GM23248 (cell line): Measurements from ENCODE around the gene GOLIM4. TPM values are rescaled to one million over a fixed set of nuclear protein-coding genes. Genes with fewer than 3 reads are reported as not detected.

Experiments used
- DNase-seq: peaks from one replicate; pipeline ENCODE4 v3.0.0-alpha.2; 2015
- H2AFZ ChIP-seq: fragments of 200-600 bp; sonication (generic); 2 replicates; pipeline ENCODE4 v1.6.1; 2016; ENCODE audit warnings: antibody characterized with exemption
- H3F3A ChIP-seq: fragments of 200-600 bp; sonication (generic); 2 replicates; pipeline ENCODE4 v1.6.1; 2016; ENCODE audit warnings: mild to moderate bottlenecking, antibody characterized with exemption, mixed run types; ENCODE audit not compliant: insufficient read depth
- H3K27ac ChIP-seq: fragments of 200-600 bp; sonication (generic); 2 replicates; pipeline ENCODE4 v1.5.1; 2016; ENCODE audit warnings: mild to moderate bottlenecking
- H3K27me3 ChIP-seq: fragments of 200-600 bp; sonication (generic); replicated peaks from 2 replicates; pipeline ENCODE4 v1.6.1; 2016; ENCODE audit warnings: mild to moderate bottlenecking; ENCODE audit not compliant: insufficient read depth
- H3K36me3 ChIP-seq: fragments of 200-600 bp; sonication (generic); 2 replicates; pipeline ENCODE4 v1.6.1; 2016; ENCODE audit warnings: low read depth, mild to moderate bottlenecking
- H3K4me1 ChIP-seq: fragments of 200-600 bp; sonication (generic); 2 replicates; pipeline ENCODE4 v1.6.1; 2016; ENCODE audit warnings: mild to moderate bottlenecking; ENCODE audit not compliant: insufficient read depth
- H3K4me2 ChIP-seq: fragments of 200-600 bp; sonication (generic); one replicate; pipeline ENCODE4 v1.6.1; 2016; ENCODE audit warnings: mild to moderate bottlenecking; ENCODE audit not compliant: unreplicated experiment
- H3K4me3 ChIP-seq: fragments of 200-600 bp; sonication (generic); 2 replicates; pipeline ENCODE4 v1.5.1; 2016; ENCODE audit warnings: mild to moderate bottlenecking
- H3K79me2 ChIP-seq: fragments of 200-600 bp; sonication (generic); 2 replicates; pipeline ENCODE4 v1.6.1; 2016; ENCODE audit warnings: mild to moderate bottlenecking; ENCODE audit not compliant: insufficient read depth
- H3K9ac ChIP-seq: fragments of 200-600 bp; sonication (generic); 2 replicates; pipeline ENCODE4 v1.6.1; 2016; ENCODE audit warnings: mild to moderate bottlenecking
- H3K9me2 ChIP-seq: fragments of 200-600 bp; sonication (generic); 2 replicates; pipeline ENCODE4 v1.6.1; 2016; ENCODE audit warnings: mixed run types, mild to moderate bottlenecking, moderate library complexity; ENCODE audit not compliant: insufficient read depth
- H3K9me3 ChIP-seq: fragments of 200-600 bp; sonication (generic); one replicate; pipeline ENCODE4 v1.6.1; 2017; ENCODE audit warnings: low read depth
- H4K20me1 ChIP-seq: fragments of 200-600 bp; sonication (generic); 2 replicates; pipeline ENCODE4 v1.6.0; 2016; ENCODE audit not compliant: insufficient read depth
- EZH2 ChIP-seq: fragments of 200-600 bp; sonication (generic); IDR thresholded peaks from 2 replicates; pipeline ENCODE4 v1.6.1; 2018; ENCODE audit warnings: antibody characterized with exemption, mild to moderate bottlenecking; ENCODE audit not compliant: insufficient read depth, poor library complexity, severe bottlenecking
- EZH2phosphoT487 ChIP-seq: fragments of 200-600 bp; sonication (generic); IDR thresholded peaks from 2 replicates; pipeline ENCODE4 v1.6.1; 2018; ENCODE audit warnings: antibody characterized with exemption, moderate library complexity, mild to moderate bottlenecking, low read depth; ENCODE audit not compliant: insufficient read depth
- WGBS, 2 experiments: methylation state at CpG; one replicate each; pipeline ENCODE4 v1.1.6; 2015 to 2017; ENCODE audit warnings: low lambda C conversion rate in 2 of 2, low coverage in 1 of 2; ENCODE audit errors: missing lambda C conversion rate in 2 of 2; 5-methylcytosine and 5-hydroxymethylcytosine counted together
- in situ Hi-C: fragments of 300-500 bp; cut with MboI; formaldehyde crosslinking; loops from 2 replicates; pipeline ENCODE4 v1.15.0; 2020
- polyA plus RNA-seq: library from polyadenylated mRNA; unstranded; fragments of >200 nt; fragmentation: Nextera tagmentation; extraction: Ambion mirVana; gene quantifications from 2 replicates; pipeline ENCODE4 v1.2.1, GENCODE V29; 2016
- total RNA-seq: library from RNA; depleted of rRNA; stranded (reverse); fragments of >200 nt; shearing (Covaris generic); gene quantifications from 2 replicates; pipeline ENCODE4 v1.2.3, GENCODE V29; 2014

GOLIM4 gene
- total and polyA plus RNA-seq, 2 experiments from 2014 or later = 66.8 to 84.4 TPM

GRCh38 chr3:168083906-168084305 is 11.8 kb downstream of the GOLIM4 start:
- no peak overlapping the region for H3K27ac ChIP-seq
- no peak overlapping the region for H3K4me3 ChIP-seq
- H3K9me3 ChIP-seq = no peaks in the 10 kb centered on the region
- H3K27me3 ChIP-seq = no peaks in the 10 kb centered on the region
- no peak for DNase-seq
- H3K4me1 ChIP-seq = peaks cover 36% of the 10 kb centered on the region
- no peaks in the 10 kb centered on the region for H3K36me3 ChIP-seq
- no peaks in the 10 kb centered on the region for H3F3A ChIP-seq
- 100% methylated on average over 1 of the region's 1 CpG for WGBS, 2 experiments
- TF ChIP-seq EZH2 = no peak
- TF ChIP-seq EZH2phosphoT487 = no peak
- in situ Hi-C loops = loop anchor here (25.0 kb wide), 1 partner anchor 1028 kb away; no protein-coding TSS in a partner anchor
- peaks cover 100% of the 10 kb centered on the region for H3K79me2 ChIP-seq
- no peak overlapping the region for H2AFZ ChIP-seq
- no peaks in the 10 kb centered on the region for H3K9me2 ChIP-seq
- H3K9ac ChIP-seq = no peak overlapping the region
- no peak overlapping the region for H3K4me2 ChIP-seq
- no peaks in the 10 kb centered on the region for H4K20me1 ChIP-seq

GRCh38 chr3:168081856-168082255 is 13.9 kb downstream of the GOLIM4 start:
- Histone ChIP-seq H3K27ac (peak overlapping the region; percentile 76), H3F3A (0 out of 2 replicates have a peak, but pooled peaks cover 4% of the 10 kb centered on the region), H3K79me2 (peaks cover 100% of the 10 kb centered on the region), H2AFZ (no peak overlapping the region), H3K27me3 (no peaks in the 10 kb centered on the region), H3K4me2 (no peak overlapping the region), H3K9me2 (no peaks in the 10 kb centered on the region), H3K4me3 (no peak overlapping the region), H3K9me3 (no peaks in the 10 kb centered on the region), H4K20me1 (no peaks in the 10 kb centered on the region), H3K36me3 (no peaks in the 10 kb centered on the region), H3K4me1 (peaks cover 35% of the 10 kb centered on the region), H3K9ac (peak overlapping the region; percentile 50; the same call in 1 of the 2 replicates)
- WGBS, 2 experiments = 98 to 100% methylated on average over 3 of the region's 3 CpGs
- TF ChIP-seq EZH2 (no peak), EZH2phosphoT487 (no peak)
- in situ Hi-C loops = loop anchor here (25.0 kb wide), 1 partner anchor 1030 kb away; no protein-coding TSS in a partner anchor
- no peak for DNase-seq

- peak; percentile 78 for DNase-seq
Measured at GRCh38 chr3:168081171-168081771, 14.5 kb downstream of the GOLIM4 start.

DNA sequence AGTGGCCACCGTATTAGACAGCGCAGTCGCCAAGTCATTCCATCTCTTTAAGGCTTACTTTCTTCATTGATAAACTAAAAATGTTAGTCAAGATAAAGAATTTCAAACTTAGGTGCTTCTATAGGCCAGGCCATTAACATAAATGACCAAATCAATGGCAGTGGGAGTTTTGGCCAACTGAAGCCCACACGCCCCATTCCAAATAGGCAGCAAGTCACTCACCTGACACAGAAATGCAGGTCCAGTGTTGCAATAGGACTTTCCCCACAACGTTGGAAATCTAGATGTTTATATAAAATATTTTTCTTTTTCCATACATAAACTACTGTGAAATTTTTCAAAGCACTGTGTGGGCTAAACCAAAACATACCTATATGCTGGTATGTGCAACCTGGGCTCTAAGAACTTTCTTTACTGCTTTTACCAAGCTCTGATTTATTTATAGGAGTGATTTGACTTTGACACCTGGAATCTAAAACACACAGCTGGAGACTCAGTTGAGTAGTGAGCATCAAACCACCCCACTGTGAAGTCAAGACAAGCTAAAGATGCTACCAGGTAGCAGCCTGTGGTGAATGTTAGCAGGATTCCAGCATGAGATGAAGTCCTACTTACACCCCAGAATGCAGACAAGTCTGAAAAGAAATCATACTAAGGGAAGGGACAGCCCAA is 15.1 kb downstream of the GOLIM4 start:
- Histone ChIP-seq H2AFZ (no peak overlapping the region), H3K27ac (peak overlapping the region; percentile 76), H3F3A (0 out of 2 replicates have a peak, but pooled peaks cover 4% of the 10 kb centered on the region), H3K4me2 (peak overlapping the region; percentile 19), H3K4me3 (no peak overlapping the region), H3K9ac (peak overlapping the region; percentile 50), H3K79me2 (peaks cover 100% of the 10 kb centered on the region), H4K20me1 (no peaks in the 10 kb centered on the region), H3K4me1 (peaks cover 37% of the 10 kb centered on the region), H3K9me3 (no peaks in the 10 kb centered on the region), H3K36me3 (no peaks in the 10 kb centered on the region), H3K9me2 (no peaks in the 10 kb centered on the region), H3K27me3 (no peaks in the 10 kb centered on the region)
- WGBS, 2 experiments = 88 to 92% methylated on average over 5 of the region's 5 CpGs
- in situ Hi-C loops = loop anchor here (25.0 kb wide), 1 partner anchor 1032 kb away; no protein-coding TSS in a partner anchor
- TF ChIP-seq EZH2phosphoT487 = no peak
- no peak for TF ChIP-seq EZH2
- DNase-seq = no peak

More at GRCh38 chr3:168081171-168081771, 14.5 kb downstream of the GOLIM4 start:
- Histone ChIP-seq H3K27ac (peak overlapping the region; percentile 76), H3K9me2 (no peaks in the 10 kb centered on the region), H4K20me1 (no peaks in the 10 kb centered on the region), H3F3A (0 out of 2 replicates have a peak, but pooled peaks cover 4% of the 10 kb centered on the region), H3K9me3 (no peaks in the 10 kb centered on the region), H3K4me1 (peaks cover 37% of the 10 kb centered on the region), H3K27me3 (no peaks in the 10 kb centered on the region), H2AFZ (no peak overlapping the region), H3K4me2 (peak overlapping the region; percentile 19), H3K4me3 (no peak overlapping the region), H3K9ac (peak overlapping the region; percentile 50), H3K36me3 (no peaks in the 10 kb centered on the region), H3K79me2 (peaks cover 100% of the 10 kb centered on the region)
- TF ChIP-seq EZH2 (no peak), EZH2phosphoT487 (no peak)
- WGBS, 2 experiments = 60 to 63% methylated on average over 2 of the region's 2 CpGs
- in situ Hi-C loops = loop anchor here (25.0 kb wide), 1 partner anchor 1031 kb away; no protein-coding TSS in a partner anchor
